ENCODE data around the gene IFT81. TPM values are rescaled to one million over a fixed set of nuclear protein-coding genes. Genes with fewer than 3 reads are reported as not detected.

The IFT81 gene
- total RNA-seq, 1 donor from 2014 or later = 18.7 TPM

DNA sequence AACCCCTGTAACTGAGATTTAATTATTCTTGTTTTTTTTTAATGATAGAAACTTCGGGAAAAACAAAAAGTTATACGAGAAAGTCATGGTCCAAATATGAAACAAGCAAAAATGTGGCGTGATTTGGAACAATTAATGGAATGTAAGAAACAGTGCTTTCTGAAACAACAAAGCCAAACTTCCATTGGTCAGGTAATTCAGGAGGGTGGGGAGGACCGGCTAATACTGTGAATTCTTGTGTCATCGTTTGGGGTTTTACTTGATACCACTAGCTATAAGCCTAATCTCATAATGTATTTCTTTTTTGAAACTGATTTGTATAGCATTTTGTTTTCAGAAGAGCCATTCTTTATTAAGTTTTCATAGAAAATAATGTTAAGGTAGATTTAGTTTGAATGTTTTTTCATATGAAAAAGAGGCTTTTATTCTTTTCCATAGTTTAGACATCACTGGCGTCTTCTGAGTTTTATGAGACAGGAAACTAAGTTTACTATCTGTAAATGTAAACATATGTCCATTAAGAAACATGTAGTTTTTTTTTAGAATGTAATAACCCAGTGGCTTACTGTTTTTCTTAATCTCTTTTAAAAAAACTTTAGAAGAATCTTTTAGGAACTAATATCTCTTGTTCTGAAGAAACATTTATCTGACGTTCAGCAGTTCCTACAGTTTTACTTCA is 94.0 kb downstream of the IFT81 start:
- no peaks in the 10 kb centered on the region for H3K4me1 Mint-ChIP-seq (ENCODE audit: unreplicated experiment)
- H3K4me3 Mint-ChIP-seq (ENCODE audit: unreplicated experiment) = no peak overlapping the region
- peaks cover 6% of the 10 kb centered on the region for H3K36me3 Mint-ChIP-seq (ENCODE audit: low read depth, unreplicated experiment)
- no peak overlapping the region for H3K27ac Mint-ChIP-seq (ENCODE audit: unreplicated experiment)
- TF ChIP-seq, protein P1, sequence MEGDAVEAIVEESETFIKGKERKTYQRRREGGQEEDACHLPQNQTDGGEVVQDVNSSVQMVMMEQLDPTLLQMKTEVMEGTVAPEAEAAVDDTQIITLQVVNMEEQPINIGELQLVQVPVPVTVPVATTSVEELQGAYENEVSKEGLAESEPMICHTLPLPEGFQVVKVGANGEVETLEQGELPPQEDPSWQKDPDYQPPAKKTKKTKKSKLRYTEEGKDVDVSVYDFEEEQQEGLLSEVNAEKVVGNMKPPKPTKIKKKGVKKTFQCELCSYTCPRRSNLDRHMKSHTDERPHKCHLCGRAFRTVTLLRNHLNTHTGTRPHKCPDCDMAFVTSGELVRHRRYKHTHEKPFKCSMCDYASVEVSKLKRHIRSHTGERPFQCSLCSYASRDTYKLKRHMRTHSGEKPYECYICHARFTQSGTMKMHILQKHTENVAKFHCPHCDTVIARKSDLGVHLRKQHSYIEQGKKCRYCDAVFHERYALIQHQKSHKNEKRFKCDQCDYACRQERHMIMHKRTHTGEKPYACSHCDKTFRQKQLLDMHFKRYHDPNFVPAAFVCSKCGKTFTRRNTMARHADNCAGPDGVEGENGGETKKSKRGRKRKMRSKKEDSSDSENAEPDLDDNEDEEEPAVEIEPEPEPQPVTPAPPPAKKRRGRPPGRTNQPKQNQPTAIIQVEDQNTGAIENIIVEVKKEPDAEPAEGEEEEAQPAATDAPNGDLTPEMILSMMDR (IDR thresholded peaks at IDR 0.05; ENCODE audit: unreplicated experiment) = no peak
- no peaks in the 10 kb centered on the region for H3K27me3 Mint-ChIP-seq (ENCODE audit: unreplicated experiment)
- no peaks in the 10 kb centered on the region for H3K9me3 Mint-ChIP-seq (ENCODE audit: unreplicated experiment)
- no peak for DNase-seq (ENCODE audit: low spot score)

DNA sequence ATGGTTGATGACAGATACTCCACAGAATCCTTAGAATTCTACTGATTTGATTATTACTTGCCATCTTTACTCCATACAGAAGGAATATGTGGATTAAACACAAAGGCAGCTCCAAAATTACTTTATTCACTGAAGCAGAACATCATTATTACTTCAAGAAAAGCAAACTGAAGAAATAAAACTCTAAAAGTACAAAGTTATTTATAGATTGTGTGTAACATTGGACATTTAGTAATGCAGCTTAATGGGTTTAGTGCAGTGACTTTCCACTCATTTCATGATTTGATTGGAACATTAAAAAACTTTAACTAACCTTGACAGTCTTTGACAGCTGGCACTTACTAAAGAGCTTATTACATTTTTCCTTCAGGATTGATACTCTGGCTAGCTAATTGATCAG is 97.9 kb downstream of the IFT81 start:
- H3K9me3 Mint-ChIP-seq (ENCODE audit: unreplicated experiment) = no peaks in the 10 kb centered on the region

DNA sequence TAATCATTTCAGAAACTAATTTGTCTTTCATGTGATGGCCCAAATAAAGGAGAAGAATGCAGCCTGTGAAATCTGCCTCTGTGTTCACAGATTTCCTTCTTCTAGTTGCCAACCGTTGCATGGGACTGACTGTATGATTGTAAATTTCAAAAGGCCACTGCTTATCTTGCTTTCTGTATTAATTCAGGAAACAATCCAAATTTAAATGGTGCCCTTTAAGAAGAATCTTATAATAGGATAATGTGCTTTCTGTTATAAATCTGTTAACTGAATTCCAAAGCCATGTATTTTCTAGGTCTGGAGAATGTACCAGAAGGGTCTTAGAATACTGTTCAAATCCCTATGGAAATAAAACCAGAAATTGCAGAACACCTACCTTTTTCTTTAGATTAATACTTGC is 98.3 kb downstream of the IFT81 start:
- Mint-ChIP-seq H3K4me3 (ENCODE audit: unreplicated experiment) (no peak overlapping the region), H3K27me3 (ENCODE audit: unreplicated experiment) (no peaks in the 10 kb centered on the region), H3K27ac (ENCODE audit: unreplicated experiment) (no peak overlapping the region), H3K4me1 (ENCODE audit: unreplicated experiment) (peaks cover 4% of the 10 kb centered on the region), H3K36me3 (ENCODE audit: low read depth, unreplicated experiment) (no peaks in the 10 kb centered on the region), H3K9me3 (ENCODE audit: unreplicated experiment) (no peaks in the 10 kb centered on the region)
- DNase-seq (ENCODE audit: low spot score) = no peak
- TF ChIP-seq, protein P1 (IDR thresholded peaks at IDR 0.05; ENCODE audit: unreplicated experiment) = no peak

More for the DNA sequence above, 97.9 kb downstream of the IFT81 start:
- Mint-ChIP-seq H3K4me3 (ENCODE audit: unreplicated experiment) (no peak overlapping the region), H3K27me3 (ENCODE audit: unreplicated experiment) (no peaks in the 10 kb centered on the region), H3K36me3 (ENCODE audit: low read depth, unreplicated experiment) (no peaks in the 10 kb centered on the region), H3K4me1 (ENCODE audit: unreplicated experiment) (peaks cover 4% of the 10 kb centered on the region), H3K27ac (ENCODE audit: unreplicated experiment) (no peak overlapping the region)
- TF ChIP-seq, protein P1 (IDR thresholded peaks at IDR 0.05; ENCODE audit: unreplicated experiment) = no peak
- DNase-seq (ENCODE audit: low spot score) = no peak

DNA sequence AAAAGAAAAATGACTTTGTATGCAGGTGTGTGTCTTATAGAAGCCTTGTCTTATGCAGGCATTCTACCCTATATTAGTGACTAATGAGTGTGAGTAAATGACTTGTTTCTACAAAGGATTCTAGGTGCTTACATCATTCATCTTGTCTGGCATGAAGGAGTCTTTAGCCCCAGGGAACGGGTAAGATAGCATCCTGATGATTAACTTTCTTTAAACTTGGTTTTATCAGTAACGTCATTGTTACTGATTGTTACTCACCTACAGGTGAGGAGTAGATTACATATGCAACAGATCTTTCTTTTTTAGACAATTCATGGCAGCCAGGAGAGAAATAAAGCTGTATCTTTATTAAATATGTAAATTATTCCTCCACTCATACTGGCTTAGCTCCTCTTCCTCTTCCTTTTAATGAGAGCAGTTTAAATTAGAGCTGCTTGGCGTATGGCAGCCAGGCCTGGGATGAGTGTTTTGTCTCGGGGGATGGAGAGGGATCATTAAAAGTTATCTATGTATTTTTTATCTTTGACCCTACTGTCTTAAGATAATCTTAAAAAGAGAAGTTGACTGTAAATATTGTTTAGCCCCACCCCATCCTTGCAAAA is 99.7 kb downstream of the IFT81 start:
- TF ChIP-seq, protein P1 (IDR thresholded peaks at IDR 0.05; ENCODE audit: unreplicated experiment) = no peak
- Mint-ChIP-seq H3K9me3 (ENCODE audit: unreplicated experiment) (no peaks in the 10 kb centered on the region), H3K4me3 (ENCODE audit: unreplicated experiment) (no peak overlapping the region), H3K27ac (ENCODE audit: unreplicated experiment) (no peak overlapping the region), H3K4me1 (ENCODE audit: unreplicated experiment) (peaks cover 4% of the 10 kb centered on the region), H3K27me3 (ENCODE audit: unreplicated experiment) (no peaks in the 10 kb centered on the region), H3K36me3 (ENCODE audit: low read depth, unreplicated experiment) (no peaks in the 10 kb centered on the region)
- no peak for DNase-seq (ENCODE audit: low spot score)
